Urinary bladder (tissue), 4 donors: ENCODE results near the gene SLC2A4. TPM values are rescaled to one million over a fixed set of nuclear protein-coding genes. Genes with fewer than 3 reads are reported as not detected.

Experiments used
- DNase-seq: peaks from one replicate; pipeline ENCODE4 v3.0.0-alpha.2; 2015; ENCODE audit errors: extremely low spot score
- H3K27ac ChIP-seq: one replicate; pipeline ENCODE4 v1.5.1; 2013; ENCODE audit warnings: low read depth, mild to moderate bottlenecking, moderate library complexity
- H3K36me3 ChIP-seq: one replicate; pipeline ENCODE4 v1.6.1; 2013; ENCODE audit warnings: mild to moderate bottlenecking, moderate library complexity; ENCODE audit not compliant: insufficient read depth
- H3K4me1 ChIP-seq: one replicate; pipeline ENCODE4 v1.6.1; 2013; ENCODE audit warnings: mild to moderate bottlenecking, moderate library complexity; ENCODE audit not compliant: insufficient read depth
- H3K4me3 ChIP-seq: one replicate; pipeline ENCODE4 v1.5.1; 2013; ENCODE audit warnings: low read depth, low read length
- WGBS: extraction: QIAGEN DNeasy Blood & Tissue Kit; methylation state at CpG from one replicate; pipeline ENCODE4 v1.1.7; 2013; 5-methylcytosine and 5-hydroxymethylcytosine counted together
- polyA plus RNA-seq: library from polyadenylated mRNA; stranded (reverse); fragments of 200-250 nt; gene quantifications from one replicate; pipeline ENCODE4 v1.2.3, GENCODE V29; 2013
- total RNA-seq: library from RNA; depleted of rRNA; stranded (reverse); fragments of >200 nt; gene quantifications from one replicate; pipeline ENCODE4 v1.2.3, GENCODE V29; 2014
- donor health status: healthy with polysubstance abuse.
- donor health status: healthy.

SLC2A4 gene
- total and polyA plus RNA-seq, 2 donors, result 11.6 to 66.1 TPM

DNA sequence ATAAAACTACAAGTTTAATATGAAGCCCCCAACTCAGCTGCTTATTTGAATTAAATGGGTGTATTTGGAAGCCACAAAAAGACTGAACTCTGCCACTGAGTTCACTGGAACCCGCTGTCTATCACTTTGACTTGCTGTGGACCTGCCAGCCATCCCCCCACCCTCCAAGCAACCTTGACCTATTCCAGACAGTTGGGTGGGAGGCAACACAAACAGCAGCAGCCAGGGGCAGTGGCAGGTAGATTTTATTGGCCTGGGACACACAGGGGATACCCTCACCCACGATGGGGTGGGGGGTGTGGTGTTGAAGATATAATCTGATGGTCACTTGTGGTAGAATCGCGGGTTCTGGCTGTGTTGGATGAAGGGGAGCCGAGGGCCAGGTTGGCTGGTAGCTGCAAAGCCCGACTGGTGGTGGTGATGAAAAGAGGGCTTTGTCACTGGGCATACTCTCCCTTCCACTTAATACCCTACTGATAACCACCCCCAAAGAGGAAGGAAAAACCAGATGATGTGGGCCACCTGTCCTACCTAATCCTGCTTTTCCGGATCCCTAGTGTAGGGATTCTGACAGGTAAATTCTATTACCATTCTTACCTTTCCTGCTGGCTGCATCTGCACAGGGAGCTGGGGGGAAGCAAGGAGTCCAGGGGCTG is 31.0 kb downstream of the SLC2A4 start:
- H3K36me3 ChIP-seq, result peaks cover 9% of the 10 kb centered on the region
- no peak overlapping the region for H3K4me3 ChIP-seq
- no peak overlapping the region for H3K27ac ChIP-seq
- DNase-seq, result no peak
- no peaks in the 10 kb centered on the region for H3K4me1 ChIP-seq
- WGBS, result 68% methylated on average over 7 of the region's 7 CpGs

DNA sequence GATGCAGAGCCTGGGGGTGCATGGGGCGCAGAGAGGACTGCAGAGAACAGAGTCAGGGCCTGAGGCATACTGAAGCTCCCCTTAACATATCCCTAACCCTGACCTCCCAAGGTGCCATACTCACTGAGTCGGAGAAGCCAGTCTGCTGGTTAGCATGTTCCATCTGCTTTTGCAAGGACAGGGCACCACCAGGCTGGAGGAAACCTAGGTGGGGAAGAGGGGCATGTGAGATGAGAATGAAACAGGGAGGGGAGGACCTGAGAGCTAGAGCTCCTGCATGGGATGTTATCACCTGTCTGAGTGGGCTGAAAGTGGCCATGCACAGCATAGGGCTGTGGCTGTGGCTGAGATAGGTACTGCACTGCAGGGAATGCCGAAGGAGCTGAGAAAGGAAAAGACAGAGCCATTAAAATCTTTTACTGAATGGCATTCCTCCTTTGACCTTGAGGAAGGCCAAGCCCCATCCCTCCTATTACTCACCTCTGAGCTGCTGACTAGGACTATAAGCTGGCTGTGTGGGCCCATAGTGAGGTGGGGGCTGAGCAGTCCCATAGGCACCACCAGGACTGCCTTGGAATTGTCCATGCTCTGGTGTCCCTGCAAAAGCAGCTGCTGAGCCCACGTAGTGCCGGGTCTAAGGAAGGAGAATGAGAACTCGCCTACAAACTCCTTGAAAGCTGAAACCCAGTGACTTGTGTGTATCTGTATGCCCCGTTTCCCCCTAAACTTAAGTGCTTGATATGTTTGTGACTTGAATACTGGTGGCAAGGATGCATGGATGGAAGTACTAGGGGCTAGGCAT is 31.8 kb downstream of the SLC2A4 start:
- no peaks in the 10 kb centered on the region for H3K4me1 ChIP-seq
- 88% methylated on average over 7 of the region's 7 CpGs for WGBS
- no peak overlapping the region for H3K27ac ChIP-seq
- no peak for DNase-seq
- peaks cover 9% of the 10 kb centered on the region for H3K36me3 ChIP-seq
- H3K4me3 ChIP-seq, result no peak overlapping the region

DNA sequence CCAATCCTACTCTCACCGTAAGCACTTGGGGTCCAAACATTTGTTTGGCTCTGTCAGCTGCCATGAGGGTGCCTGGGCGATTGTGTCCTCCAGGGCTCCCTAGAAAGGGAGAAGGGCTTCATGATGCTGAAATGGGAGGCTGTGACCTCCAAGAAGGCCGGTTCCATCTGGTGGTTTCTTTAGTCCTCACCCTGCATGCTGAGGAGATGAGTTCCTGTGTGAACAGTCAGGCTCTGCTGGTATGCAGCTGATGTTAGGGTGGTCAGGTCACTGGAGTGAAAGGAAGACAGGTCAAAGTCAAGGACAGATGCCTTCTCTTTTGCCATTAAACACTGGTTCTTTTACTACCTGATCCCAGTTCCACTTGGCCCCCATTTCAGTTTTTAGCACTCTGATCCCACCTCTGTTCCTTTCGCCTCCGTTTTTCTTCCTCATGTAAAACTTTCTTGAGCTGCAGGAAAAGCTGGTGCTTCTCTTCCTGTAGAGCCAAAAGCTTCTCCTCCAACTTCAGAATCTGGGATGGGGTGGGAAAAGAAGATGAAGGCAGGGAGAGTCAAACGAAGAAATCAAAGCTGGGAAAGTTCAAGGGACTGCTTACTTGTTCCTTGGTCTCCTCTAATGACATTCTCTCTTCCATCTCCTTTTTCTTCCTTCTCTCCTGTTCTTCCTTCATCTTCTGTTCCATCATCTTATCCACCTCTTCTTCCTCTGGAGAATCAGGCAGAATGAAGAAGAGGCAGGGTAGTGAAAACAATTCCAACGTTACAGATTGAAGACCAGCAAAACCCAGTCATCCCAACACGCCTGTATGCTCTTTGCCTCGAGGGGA is 32.6 kb downstream of the SLC2A4 start:
- Histone ChIP-seq H3K4me3 (peak overlapping the region; percentile 92), H3K4me1 (no peaks in the 10 kb centered on the region), H3K36me3 (peaks cover 11% of the 10 kb centered on the region), H3K27ac (peak overlapping the region; percentile 95)
- 48% methylated on average over 9 of the region's 9 CpGs for WGBS
- DNase-seq, result no peak

GRCh38 chr17:7314719-7315569 is 33.4 kb downstream of the SLC2A4 start, which contains the start of gene GPS2:
Gene GPS2, minus strand, starts transcription at chr17:7315360. Its CDS starts 308 bp downstream, at chr17:7315052.
- DNase-seq, result no peak
- Histone ChIP-seq H3K4me3 (peak within 1 kb of the TSS; percentile 92), H3K36me3 (peaks cover 9% of the 10 kb centered on the region), H3K27ac (peak within 1 kb of the TSS; percentile 95), H3K4me1 (no peaks in the 10 kb centered on the region)
- under 1% methylated on average over 95 of the region's 95 CpGs for WGBS

DNA sequence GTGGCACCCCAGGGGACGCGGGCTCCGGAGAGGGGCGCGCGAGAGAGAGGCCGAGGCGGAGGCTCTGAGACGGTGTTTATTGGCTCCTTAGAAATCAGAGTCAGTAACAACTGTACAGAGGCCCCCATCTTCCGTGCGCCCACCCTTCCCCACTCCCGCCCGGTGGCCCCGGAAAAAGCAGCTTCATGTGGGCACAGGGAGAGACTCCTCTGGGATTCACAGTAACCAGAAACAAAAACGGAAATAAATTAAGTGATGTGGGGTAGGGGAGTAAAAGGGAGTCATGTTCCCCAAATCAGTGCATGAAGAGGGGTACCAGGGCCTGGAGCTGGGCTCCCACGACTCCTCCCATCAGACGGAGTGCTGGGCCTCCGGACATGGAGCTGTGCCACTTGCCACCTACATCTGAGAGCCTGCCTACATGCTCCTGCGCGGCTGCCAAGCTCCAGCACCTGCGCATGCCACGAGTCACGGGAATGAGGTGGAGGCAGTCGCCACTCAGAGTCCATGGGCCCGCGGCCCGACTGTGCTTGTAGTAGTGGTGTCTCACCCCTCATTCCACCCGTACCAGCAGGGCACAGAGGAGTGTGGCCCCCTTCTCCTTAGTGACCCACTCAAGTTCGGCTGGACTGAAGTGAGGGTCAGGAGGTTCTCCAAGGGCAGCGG is 34.2 kb downstream of the SLC2A4 start:
- Histone ChIP-seq H3K4me1 (no peaks in the 10 kb centered on the region), H3K36me3 (peaks cover 12% of the 10 kb centered on the region), H3K27ac (peak overlapping the region; percentile 95), H3K4me3 (peak overlapping the region; percentile 92)
- 38% methylated on average over 30 of the region's 30 CpGs for WGBS
- DNase-seq, result no peak

DNA sequence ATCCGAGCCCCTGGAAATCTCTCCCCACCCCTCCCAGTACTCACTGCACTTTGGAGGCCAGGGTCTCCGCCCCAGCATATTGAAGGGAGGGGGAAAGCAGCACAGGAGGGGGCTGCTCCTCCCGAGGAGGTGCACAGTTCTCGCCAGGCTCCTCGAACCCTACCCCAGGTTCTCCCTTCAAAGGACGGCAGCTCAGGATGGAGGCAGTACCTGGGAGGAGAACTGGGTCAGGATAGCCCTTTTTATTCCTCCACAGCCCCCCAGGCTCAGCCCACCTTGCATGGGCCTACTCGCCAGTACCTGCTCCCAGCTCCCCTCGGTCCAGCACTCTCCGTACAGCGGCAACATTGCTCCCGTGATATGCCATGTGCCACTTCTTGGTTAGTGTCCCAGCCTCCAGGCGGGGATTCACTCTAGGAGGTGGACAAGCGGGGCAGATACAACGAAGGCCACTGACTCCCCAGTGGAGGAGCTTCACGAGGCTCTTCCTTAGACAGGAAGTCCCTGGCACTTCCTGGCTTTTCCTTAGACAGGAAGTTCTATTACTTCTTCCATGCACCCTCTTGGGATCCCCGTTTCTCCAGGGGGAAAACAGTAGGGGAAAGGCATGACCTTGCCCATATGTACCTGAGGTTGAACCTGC is 35.8 kb downstream of the SLC2A4 start:
- Histone ChIP-seq H3K4me1 (no peaks in the 10 kb centered on the region), H3K36me3 (peaks cover 9% of the 10 kb centered on the region), H3K27ac (no peak overlapping the region), H3K4me3 (no peak overlapping the region)
- no peak for DNase-seq
- 85% methylated on average over 16 of the region's 16 CpGs for WGBS

GRCh38 chr17:7318121-7318860 is 36.8 kb downstream of the SLC2A4 start:
- no peaks in the 10 kb centered on the region for H3K4me1 ChIP-seq
- H3K4me3 ChIP-seq, result no peak overlapping the region
- DNase-seq, result no peak
- WGBS, result 91% methylated on average over 13 of the region's 13 CpGs
- peaks cover 9% of the 10 kb centered on the region for H3K36me3 ChIP-seq
- H3K27ac ChIP-seq, result no peak overlapping the region

DNA sequence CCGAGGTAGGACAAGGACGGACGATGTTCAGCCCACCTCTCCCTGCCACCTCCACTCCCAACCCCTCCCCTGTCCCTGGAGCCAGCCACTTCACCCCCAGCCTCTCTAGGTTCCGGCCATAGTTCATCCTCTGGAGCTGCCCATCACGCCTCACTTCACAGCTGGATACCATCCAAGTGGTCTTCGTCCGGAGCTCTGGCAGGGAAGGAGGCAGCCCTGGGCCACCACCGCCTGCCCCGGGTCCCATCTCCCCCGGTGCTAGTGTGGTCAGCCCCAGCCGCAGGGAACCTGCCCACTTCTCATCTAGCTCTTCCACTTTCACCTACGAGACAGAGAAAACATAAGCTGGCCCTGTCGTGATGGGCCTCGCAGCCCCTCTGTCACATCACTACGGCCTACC is 39.9 kb downstream of the SLC2A4 start:
- Histone ChIP-seq H3K4me3 (no peak overlapping the region), H3K4me1 (no peaks in the 10 kb centered on the region), H3K27ac (no peak overlapping the region), H3K36me3 (peaks cover 9% of the 10 kb centered on the region)
- 92% methylated on average over 15 of the region's 15 CpGs for whole genome bisulfite sequencing
- DNase-seq, result no peak

DNA sequence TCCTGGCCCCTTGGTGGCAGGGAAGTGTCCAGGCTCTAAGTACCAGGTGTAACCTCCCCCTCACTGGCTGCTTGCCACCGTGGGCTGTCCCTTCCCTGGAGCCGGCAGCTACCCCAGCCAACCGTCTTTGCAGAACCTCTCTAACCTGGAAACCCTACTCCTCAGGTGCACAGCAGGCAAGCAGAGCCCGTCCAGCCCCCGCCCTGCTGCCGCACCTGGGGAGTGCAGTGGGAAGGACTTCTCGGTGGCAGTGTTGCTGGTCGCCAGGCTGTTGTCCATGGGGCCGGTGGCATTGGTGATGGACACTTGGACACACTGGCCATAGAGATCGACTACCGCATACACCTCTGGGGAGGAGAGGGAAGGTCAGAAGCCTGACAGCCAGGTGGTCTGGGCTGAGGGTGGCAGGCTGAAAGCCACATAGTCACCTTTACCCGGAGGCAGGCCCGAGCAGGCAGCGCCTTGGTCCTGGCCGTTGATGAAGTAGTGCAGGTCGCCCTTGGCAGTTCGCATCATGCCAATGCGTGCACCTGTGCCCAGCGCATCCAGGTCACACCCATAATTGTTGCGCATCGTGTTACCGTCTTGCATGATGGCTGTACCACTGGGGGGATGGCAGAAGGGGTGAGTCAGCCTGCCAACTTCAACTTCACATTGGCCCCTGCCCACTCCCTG is 41.1 kb downstream of the SLC2A4 start:
- Histone ChIP-seq H3K4me1 (no peaks in the 10 kb centered on the region), H3K27ac (no peak overlapping the region), H3K4me3 (no peak overlapping the region), H3K36me3 (peaks cover 6% of the 10 kb centered on the region)
- no peak for DNase-seq
- WGBS, result 92% methylated on average over 22 of the region's 22 CpGs

DNA sequence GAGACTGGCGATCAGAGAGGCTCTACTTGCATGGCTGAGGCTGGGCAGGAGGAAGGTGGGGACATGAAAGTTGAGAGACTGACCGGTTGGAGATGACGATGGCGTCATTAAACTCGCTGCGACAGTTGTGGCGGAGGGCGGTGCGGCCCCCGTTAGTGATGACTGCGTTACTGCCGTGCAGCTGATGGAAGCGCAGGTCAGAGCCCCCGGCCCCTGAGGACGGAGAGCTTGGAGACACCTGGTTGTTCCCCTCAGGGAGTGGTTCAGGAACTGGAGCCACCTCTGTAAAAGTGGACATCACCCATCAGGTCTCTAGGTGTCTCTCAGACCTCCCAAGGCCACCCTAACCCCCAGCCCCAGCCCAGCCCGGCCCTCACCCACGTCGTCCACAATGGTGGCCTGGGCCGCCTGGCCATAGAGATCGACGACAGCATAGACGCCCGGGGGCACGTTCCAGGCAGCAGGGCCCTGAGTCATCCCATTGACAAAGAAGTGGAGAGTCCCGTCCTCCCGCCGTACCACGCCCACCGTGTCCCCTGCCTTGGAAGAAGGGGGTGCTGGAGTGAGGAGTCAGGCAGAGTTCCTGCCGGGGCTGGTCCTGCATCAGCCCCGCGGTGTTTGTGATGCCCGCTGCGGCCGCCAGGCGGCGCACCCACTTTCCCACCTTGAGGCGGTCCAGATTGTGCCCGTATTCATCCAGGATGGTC is 42.4 kb downstream of the SLC2A4 start:
- no peaks in the 10 kb centered on the region for H3K4me1 ChIP-seq
- DNase-seq, result no peak
- WGBS, result 62% methylated on average over 39 of the region's 39 CpGs
- H3K4me3 ChIP-seq, result no peak overlapping the region
- H3K27ac ChIP-seq, result no peak overlapping the region
- peaks cover 5% of the 10 kb centered on the region for H3K36me3 ChIP-seq

- no peak for DNase-seq
- Histone ChIP-seq H3K4me3 (no peak overlapping the region), H3K4me1 (no peaks in the 10 kb centered on the region), H3K36me3 (peaks cover 3% of the 10 kb centered on the region), H3K27ac (no peak overlapping the region)
- WGBS, result 79% methylated on average over 3 of the region's 3 CpGs
Measured at GRCh38 chr17:7324438-7324779, 42.9 kb downstream of the SLC2A4 start.
